Measurements from ENCODE around the gene GCLC. TPM values are rescaled to one million over a fixed set of nuclear protein-coding genes. Genes with fewer than 3 reads are reported as not detected.

The GCLC gene
- total and polyA plus RNA-seq, 2 experiments from 2014 or later, result 16.9 to 40.3 TPM

DNA sequence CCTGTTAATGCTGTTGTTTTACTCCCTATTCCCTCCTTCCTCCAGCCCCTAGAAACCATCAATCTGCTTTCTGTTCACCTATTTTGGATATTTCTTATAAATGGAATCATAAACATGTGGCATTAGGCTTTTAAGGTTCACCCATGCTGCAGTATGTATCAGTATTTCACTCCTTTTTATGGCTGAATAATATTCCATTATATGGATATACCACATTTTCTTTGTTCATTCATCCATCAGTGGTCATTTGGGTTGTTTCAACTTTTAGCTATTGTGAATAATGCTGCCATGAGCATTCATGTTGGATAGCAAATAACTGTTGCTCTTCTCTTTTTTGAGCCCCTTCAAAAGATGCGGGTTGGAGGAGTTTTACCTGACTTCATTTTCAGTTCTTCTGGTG lies 89.2 kb downstream of the GCLC start:
- H3F3A ChIP-seq (replicated peaks; ENCODE audit: low read depth), result no peaks in the 10 kb centered on the region
- H3K4me3 Mint-ChIP-seq, result no peak overlapping the region
- H3K4me1 ChIP-seq (ENCODE audit: insufficient read depth), result no peaks in the 10 kb centered on the region
- H3K27ac ChIP-seq (ENCODE audit: low read depth), result no peak overlapping the region
- H3K27me3 ChIP-seq (ENCODE audit: insufficient read depth), result no peaks in the 10 kb centered on the region
- H3K4me1 Mint-ChIP-seq, result peaks cover 5% of the 10 kb centered on the region
- no peaks in the 10 kb centered on the region for H3K79me2 ChIP-seq (replicated peaks; ENCODE audit: insufficient read depth)
- H2AFZ ChIP-seq, result no peak overlapping the region
- no peak overlapping the region for H3K27ac Mint-ChIP-seq
- H3K9me2 ChIP-seq (ENCODE audit: insufficient read depth), result 0 out of 2 replicates have a peak, but pooled peaks cover 3% of the 10 kb centered on the region
- no peaks in the 10 kb centered on the region for H3K36me3 ChIP-seq (ENCODE audit: insufficient read depth)
- no peaks in the 10 kb centered on the region for H3K27me3 Mint-ChIP-seq (ENCODE audit: insufficient read depth, low read depth, poor library complexity)
- ATAC-seq (no peak), DNase-seq (ENCODE audit: low spot score) (no peak)
- peaks cover 13% of the 10 kb centered on the region; the same call in 2 of the 3 replicates for H3K9me3 Mint-ChIP-seq
- no peak overlapping the region for H3K4me2 ChIP-seq
- H3K36me3 Mint-ChIP-seq (ENCODE audit: low read depth), result no peaks in the 10 kb centered on the region; the same call in 2 of the 3 replicates
- H4K20me1 ChIP-seq (replicated peaks; ENCODE audit: insufficient read depth), result no peaks in the 10 kb centered on the region
- TF ChIP-seq NANOG (IDR thresholded peaks at IDR 0.05; ENCODE audit: borderline replicate concordance) (no peak), ZNF462 (CRISPR knock-in tag; IDR thresholded peaks at IDR 0.05) (no peak), STAT1 (IDR thresholded peaks at IDR 0.05; ENCODE audit: unreplicated experiment) (no peak), ZNF114 (CRISPR knock-in tag; IDR thresholded peaks at IDR 0.05) (no peak), ZNF331 (CRISPR knock-in tag; IDR thresholded peaks at IDR 0.05; ENCODE audit: low read depth) (no peak), CREB1 (CRISPR knock-in tag; IDR thresholded peaks at IDR 0.05; ENCODE audit: low read depth) (no peak), POLR2AphosphoS5 (IDR thresholded peaks at IDR 0.05; ENCODE audit: low read depth) (no peak), EZH2 (IDR thresholded peaks at IDR 0.05; ENCODE audit: low read depth, unreplicated experiment) (no peak), JUNB (IDR thresholded peaks at IDR 0.05; ENCODE audit: unreplicated experiment) (no peak), ETS1 (IDR thresholded peaks at IDR 0.05) (no peak), EZH2phosphoT487 (IDR thresholded peaks at IDR 0.05; ENCODE audit: unreplicated experiment) (no peak)
- TF ChIP-seq, protein P1, sequence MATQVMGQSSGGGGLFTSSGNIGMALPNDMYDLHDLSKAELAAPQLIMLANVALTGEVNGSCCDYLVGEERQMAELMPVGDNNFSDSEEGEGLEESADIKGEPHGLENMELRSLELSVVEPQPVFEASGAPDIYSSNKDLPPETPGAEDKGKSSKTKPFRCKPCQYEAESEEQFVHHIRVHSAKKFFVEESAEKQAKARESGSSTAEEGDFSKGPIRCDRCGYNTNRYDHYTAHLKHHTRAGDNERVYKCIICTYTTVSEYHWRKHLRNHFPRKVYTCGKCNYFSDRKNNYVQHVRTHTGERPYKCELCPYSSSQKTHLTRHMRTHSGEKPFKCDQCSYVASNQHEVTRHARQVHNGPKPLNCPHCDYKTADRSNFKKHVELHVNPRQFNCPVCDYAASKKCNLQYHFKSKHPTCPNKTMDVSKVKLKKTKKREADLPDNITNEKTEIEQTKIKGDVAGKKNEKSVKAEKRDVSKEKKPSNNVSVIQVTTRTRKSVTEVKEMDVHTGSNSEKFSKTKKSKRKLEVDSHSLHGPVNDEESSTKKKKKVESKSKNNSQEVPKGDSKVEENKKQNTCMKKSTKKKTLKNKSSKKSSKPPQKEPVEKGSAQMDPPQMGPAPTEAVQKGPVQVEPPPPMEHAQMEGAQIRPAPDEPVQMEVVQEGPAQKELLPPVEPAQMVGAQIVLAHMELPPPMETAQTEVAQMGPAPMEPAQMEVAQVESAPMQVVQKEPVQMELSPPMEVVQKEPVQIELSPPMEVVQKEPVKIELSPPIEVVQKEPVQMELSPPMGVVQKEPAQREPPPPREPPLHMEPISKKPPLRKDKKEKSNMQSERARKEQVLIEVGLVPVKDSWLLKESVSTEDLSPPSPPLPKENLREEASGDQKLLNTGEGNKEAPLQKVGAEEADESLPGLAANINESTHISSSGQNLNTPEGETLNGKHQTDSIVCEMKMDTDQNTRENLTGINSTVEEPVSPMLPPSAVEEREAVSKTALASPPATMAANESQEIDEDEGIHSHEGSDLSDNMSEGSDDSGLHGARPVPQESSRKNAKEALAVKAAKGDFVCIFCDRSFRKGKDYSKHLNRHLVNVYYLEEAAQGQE (IDR thresholded peaks at IDR 0.05; ENCODE audit: unreplicated experiment), result no peak
- TF ChIP-seq, protein P2, sequence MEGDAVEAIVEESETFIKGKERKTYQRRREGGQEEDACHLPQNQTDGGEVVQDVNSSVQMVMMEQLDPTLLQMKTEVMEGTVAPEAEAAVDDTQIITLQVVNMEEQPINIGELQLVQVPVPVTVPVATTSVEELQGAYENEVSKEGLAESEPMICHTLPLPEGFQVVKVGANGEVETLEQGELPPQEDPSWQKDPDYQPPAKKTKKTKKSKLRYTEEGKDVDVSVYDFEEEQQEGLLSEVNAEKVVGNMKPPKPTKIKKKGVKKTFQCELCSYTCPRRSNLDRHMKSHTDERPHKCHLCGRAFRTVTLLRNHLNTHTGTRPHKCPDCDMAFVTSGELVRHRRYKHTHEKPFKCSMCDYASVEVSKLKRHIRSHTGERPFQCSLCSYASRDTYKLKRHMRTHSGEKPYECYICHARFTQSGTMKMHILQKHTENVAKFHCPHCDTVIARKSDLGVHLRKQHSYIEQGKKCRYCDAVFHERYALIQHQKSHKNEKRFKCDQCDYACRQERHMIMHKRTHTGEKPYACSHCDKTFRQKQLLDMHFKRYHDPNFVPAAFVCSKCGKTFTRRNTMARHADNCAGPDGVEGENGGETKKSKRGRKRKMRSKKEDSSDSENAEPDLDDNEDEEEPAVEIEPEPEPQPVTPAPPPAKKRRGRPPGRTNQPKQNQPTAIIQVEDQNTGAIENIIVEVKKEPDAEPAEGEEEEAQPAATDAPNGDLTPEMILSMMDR (conservative IDR thresholded peaks at IDR 0.05; ENCODE audit: low read depth in 2 of 2), result no peak
- no peak overlapping the region for H3K4me3 ChIP-seq
